GM21360 (cell line): ENCODE results near the gene GPAT3.
A peak's percentile ranks its signal among the peaks of the same experiment; 100 is the strongest.
"Not testable (repeated sequence)": the region's sequence is repeated elsewhere in the genome, so short reads cannot be mapped to it uniquely, and the experiment has no call there.

Source experiments
- ATAC-seq: cut with Tn5 transposase; IDR thresholded peaks from one replicate; pipeline ENCODE4 v1.9.1; 2021; ENCODE audit warnings: mild to moderate bottlenecking, moderate library complexity; ENCODE audit not compliant: unreplicated experiment

The GPAT3 gene

DNA sequence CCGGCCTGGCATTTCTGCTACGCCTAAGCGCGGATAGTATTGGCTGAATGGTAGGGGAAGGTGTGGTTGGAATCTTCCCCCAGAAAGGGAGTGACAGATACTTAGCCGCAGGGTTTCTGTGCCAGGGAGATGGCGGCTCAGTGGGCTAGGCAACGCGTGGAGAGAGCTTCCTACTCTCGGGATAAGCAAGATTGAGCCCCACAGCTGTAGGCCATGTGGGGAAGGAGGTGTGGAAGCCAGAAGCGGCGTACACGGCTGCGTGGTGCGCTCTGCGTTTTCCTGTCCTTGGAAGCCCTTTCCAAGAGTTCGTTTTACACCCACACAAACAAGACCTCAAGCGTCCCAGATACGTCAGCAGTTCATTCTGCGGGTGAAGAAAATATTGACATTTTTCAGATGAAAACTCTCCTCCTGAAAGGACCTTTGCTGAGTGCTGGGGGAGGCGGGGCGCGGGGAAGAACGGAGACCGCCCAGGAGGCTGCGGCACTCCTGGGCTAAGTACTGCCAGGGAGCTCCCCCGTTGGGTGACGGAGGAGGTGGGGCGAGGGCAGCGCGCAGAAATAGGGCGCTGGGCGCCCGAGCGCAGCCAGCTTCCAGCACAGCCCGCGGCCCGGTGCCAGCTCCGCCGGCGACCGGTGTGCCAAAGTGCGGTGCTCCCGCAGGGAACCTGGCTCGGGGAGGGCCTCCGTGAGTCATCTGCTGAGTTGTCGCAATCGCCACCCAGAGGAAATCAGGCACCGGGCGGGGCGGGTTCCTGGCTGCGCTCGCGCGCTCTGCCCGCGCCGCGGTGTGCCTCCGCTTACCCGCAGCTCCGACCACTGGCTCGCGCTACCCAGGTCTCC is at the start of gene GPAT3:
GPAT3 (plus strand) TSS at position 589 of the 842 bp plus-strand sequence. CDS start 515 bp downstream, outside the sequence.
- ATAC-seq = peak; percentile 61

- no peak for ATAC-seq
Observed at GRCh38 chr4:83486457-83487129, 49.3 kb upstream of the GPAT3 start.

DNA sequence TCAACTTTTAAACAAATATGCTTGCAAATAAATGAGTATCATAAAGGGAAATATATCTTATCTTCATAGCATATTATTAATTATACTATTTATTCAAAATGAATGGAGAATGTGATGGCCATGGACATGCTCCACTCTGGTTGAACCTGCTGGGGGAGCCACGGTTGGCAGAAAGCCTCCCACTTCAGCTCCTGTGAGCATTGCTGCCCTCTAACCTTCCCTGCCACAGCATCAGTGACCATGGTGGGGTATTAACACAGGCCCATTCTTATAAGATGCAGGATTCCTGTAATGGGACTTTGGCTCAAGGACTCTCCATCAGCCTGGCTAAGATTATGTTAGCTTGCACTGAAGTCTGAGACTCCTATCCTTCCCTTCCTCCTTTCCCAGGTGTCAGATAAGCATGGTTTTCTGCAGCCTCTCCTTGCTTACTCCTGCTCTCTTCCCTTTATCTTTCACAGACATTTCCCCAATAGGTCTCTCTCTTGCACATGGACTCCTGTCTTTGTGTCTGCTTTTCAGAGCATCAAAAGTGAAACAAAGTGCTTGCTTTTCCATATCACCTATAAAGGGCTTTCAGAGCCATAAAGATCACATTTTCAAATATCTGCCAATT is 46.1 kb upstream of the GPAT3 start:
- no peak for ATAC-seq

- ATAC-seq = no peak
Observed at GRCh38 chr4:83490876-83491450, 44.9 kb upstream of the GPAT3 start.

GRCh38 chr4:83496085-83496917 is 39.6 kb upstream of the GPAT3 start:
- ATAC-seq = not testable (repeated sequence)

DNA sequence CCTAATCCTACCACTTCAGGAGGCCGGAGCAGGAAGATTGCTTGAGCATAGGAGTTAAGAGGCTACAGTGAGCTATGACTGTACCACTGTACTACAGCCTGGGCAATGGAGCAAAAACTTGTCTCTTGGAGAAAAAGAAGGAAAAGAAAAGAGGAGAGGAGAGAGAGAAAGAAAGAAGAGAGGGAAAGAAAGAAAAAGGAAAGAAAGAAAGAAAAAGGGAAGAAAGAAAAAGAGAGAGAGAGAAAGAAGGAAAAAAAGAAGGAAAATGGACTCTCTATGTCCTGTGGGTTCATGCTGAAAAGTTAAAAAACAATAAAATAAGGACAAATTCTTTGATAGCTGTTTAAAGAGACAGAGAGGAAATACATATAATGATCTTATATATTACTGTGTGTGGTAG is 37.7 kb upstream of the GPAT3 start:
- ATAC-seq = no peak

DNA sequence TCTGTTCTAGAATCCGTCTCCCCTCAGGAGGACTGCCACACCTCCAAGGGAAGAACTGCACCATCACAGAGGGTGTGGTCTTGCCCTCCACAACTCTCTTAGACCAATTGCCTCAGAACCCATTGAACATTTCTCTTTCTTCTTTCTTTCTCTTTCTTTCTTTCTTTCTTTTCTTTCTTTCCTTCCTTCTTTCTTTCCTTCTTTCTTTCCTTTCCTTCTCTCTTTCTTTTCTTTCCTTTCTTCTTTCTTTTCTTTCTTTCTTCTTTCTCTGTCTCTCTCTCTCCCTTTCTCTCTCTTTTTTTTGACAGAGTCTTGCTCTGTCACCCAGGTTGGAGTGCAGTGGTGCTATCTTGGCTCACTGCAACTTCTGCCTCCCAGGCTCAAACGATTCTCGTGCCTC is 34.2 kb upstream of the GPAT3 start:
- not testable (repeated sequence) for ATAC-seq

GRCh38 chr4:83503974-83504373 is 31.9 kb upstream of the GPAT3 start:
- no peak for ATAC-seq

DNA sequence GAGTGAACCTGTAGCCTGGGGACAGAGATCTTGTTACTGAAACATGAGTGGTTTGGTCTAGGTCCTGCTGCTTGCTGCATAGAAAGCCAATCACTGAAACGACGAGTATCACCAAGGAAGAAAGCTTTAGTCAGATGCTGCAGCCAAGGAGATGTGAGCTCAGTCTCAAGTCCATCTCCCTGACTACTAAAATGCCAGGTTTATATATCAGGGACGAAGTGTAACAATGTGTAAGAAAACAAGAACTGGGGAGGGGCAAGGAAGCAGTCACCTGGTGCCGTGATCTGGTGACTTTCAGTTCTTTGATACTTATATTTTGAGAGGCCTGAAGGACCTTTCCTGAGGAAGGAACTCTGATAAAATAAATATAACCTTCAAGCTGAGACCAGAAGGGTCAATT is 31.4 kb upstream of the GPAT3 start:
- ATAC-seq = no peak

- ATAC-seq = no peak
Observed at GRCh38 chr4:83504996-83505395, 30.9 kb upstream of the GPAT3 start.

GRCh38 chr4:83509156-83509585 is 26.7 kb upstream of the GPAT3 start:
- peak; percentile 58 for ATAC-seq

- no peak for ATAC-seq
Observed at GRCh38 chr4:83510442-83510841, 25.5 kb upstream of the GPAT3 start.

DNA sequence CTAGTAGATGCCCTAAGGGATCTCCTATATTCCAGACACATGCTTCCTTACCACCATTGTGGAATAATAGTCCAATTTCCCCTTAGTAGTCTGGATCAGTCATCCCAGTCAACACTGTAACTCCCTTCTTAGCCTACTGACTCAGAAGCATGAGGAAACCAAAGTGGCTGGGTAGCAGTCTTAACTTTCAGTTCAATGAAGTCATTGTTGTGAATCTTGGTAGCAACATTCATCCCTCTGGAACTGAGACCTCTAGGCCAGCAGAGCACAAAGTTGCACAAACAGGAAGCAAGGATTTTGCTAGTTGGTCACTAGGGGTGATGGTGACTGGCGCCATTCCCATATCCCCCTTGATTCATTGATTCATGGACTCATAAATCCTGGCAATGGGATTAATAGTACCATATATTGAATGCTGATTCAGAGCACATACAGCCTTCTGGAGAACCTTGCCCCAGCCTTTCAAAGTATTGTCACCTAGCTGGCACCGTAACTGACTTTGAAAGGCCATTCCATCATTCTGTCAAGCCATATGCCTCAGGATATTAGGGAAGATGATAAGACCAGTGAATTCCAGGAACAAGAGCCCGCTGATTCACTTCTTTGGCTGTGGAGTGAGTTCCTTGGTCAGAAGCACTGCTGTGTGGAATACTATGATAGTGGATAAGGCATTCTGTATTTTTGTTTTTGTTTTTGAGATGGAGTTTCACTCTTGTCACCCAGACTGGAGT is 19.7 kb upstream of the GPAT3 start:
- ATAC-seq = no peak

GRCh38 chr4:83522239-83522638 is 13.7 kb upstream of the GPAT3 start:
- ATAC-seq = no peak

DNA sequence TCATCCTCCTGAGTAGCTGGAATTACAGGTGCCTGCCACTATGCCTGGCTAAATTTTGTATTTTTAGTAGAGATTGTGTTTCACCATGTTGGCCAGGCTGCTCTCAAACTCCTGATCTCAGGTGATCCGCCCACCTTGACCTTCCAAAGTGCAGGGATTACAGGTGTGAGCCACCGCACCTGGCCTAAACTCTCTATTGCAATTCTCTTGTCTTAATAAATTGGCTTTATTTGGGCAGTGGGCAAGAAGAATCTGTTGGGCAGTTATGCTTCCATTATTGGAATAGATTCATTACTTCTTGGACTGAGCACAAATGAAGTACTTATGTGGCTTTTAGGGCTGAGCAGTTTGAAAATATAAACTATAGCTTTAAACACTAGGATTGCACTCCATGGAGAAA is 8.2 kb upstream of the GPAT3 start:
- no peak for ATAC-seq

GRCh38 chr4:83536362-83537272 is 709 bp downstream of the GPAT3 start:
- ATAC-seq = peak; percentile 13

- ATAC-seq = no peak
Observed at GRCh38 chr4:83542225-83542624, 6.3 kb downstream of the GPAT3 start.

- no peak for ATAC-seq
Observed at GRCh38 chr4:83546786-83547185, 10.9 kb downstream of the GPAT3 start.
